K562 (cell line): ENCODE measurements around the gene HEATR9. TPM values are rescaled to one million over a fixed set of nuclear protein-coding genes. Genes with fewer than 3 reads are reported as not detected.

ENCODE experiments used
- ARID2 ChIP-seq: fragments of 450-650 bp; IDR thresholded peaks from 2 replicates; pipeline ENCODE4 v1.6.1; 2017; ENCODE audit warnings: antibody characterized with exemption, mild to moderate bottlenecking
- BRD9 ChIP-seq: fragments of 450-650 bp; IDR thresholded peaks from 2 replicates; pipeline ENCODE4 v1.6.1; 2018; ENCODE audit warnings: low read depth; ENCODE audit not compliant: partially characterized antibody
- ETV1 ChIP-seq: fragments of 450-650 bp; conservative IDR thresholded peaks from 2 replicates; pipeline ENCODE4 v1.6.1; 2016; ENCODE audit warnings: missing genetic modification characterization, control low read depth, low read depth, missing compliant biosample characterization
- ETV6 ChIP-seq, 3 experiments: fragments of 150-350 bp in 1 of 3; sonication (generic) in 1 of 3; formaldehyde crosslinking in 1 of 3; IDR thresholded peaks; 2 replicates each; pipeline versions ENCODE4 v1.6.1 to v1.8.0; 2014 to 2022; ENCODE audit warnings: borderline replicate concordance in 2 of 3, low read depth in 2 of 3, antibody characterized with exemption in 1 of 3, low read length in 1 of 3, mild to moderate bottlenecking in 1 of 3, missing genetic modification reagents in 1 of 3
- FOSL1 ChIP-seq: fragments of 200-800 bp; sonication (Bioruptor generic); conservative IDR thresholded peaks from 2 replicates; pipeline ENCODE4 v1.6.1; 2016; ENCODE audit warnings: missing genetic modification characterization, missing compliant biosample characterization
- GTF2F1 ChIP-seq: IDR thresholded peaks from 2 replicates; pipeline ENCODE4 v1.6.1; 2011; ENCODE audit warnings: low read depth, low read length, improper control_type of control experiment
- HDAC1 ChIP-seq, 2 experiments: fragments of 450-650 bp; IDR thresholded peaks; 2 replicates each; pipeline ENCODE4 v1.6.1; 2016 to 2017; ENCODE audit warnings: inconsistent platforms in 1 of 2, mild to moderate bottlenecking in 1 of 2, moderate library complexity in 1 of 2
- HNRNPH1 ChIP-seq: fragments of 200-400 bp; formaldehyde crosslinking; optimal IDR thresholded peaks from 2 replicates; pipeline ENCODE3; 2017; ENCODE audit warnings: low read depth, mild to moderate bottlenecking, low read length, moderate library complexity
- NR2C2 ChIP-seq, 2 experiments: fragments of 200-800 bp in 1 of 2; sonication (Bioruptor generic) in 1 of 2; sonication (generic) in 1 of 2; formaldehyde crosslinking in 1 of 2; IDR thresholded peaks; 2 replicates each; pipeline versions ENCODE4 v1.6.1 to v1.8.0; 2016 to 2022; ENCODE audit warnings: mild to moderate bottlenecking in 1 of 2, missing compliant biosample characterization in 1 of 2, missing genetic modification characterization in 1 of 2, missing genetic modification reagents in 1 of 2
- PHF21A ChIP-seq: fragments of 450-650 bp; IDR thresholded peaks from 2 replicates; pipeline ENCODE4 v1.6.1; 2017; ENCODE audit warnings: low read depth, borderline replicate concordance
- POLR2A ChIP-seq: fragments of 450-650 bp; conservative IDR thresholded peaks from 2 replicates; pipeline ENCODE4 v1.6.1; 2016
- SRF ChIP-seq, 2 experiments: fragments of 250-450, 450-650 bp in 1 of 2; sonication (Bioruptor Pico) in 1 of 2; sonication (generic) in 1 of 2; formaldehyde crosslinking; IDR thresholded peaks; 2 replicates each; pipeline versions ENCODE4 v1.5.0 to v1.5.1; 2020 to 2022; ENCODE audit warnings: mild to moderate bottlenecking in 1 of 2, missing genetic modification reagents in 1 of 2
- TSC22D4 ChIP-seq: fragments of 450-650 bp; IDR thresholded peaks from 2 replicates; pipeline ENCODE4 v1.6.1; 2016; ENCODE audit warnings: missing genetic modification characterization, missing biosample characterization, control low read depth
- WHSC1 ChIP-seq: IDR thresholded peaks from one replicate; pipeline ENCODE4 v1.6.1; 2012; ENCODE audit warnings: low read length, control low read depth, inconsistent platforms
- ZFP30 ChIP-seq: fragments of 250-450 bp; sonication (Bioruptor Pico); IDR thresholded peaks from 2 replicates; pipeline ENCODE4 v1.8.0; 2022; ENCODE audit warnings: moderate library complexity, mild to moderate bottlenecking, inconsistent platforms, borderline replicate concordance
- ZFPM2 ChIP-seq: fragments of 250-450 bp; sonication (Bioruptor Pico); IDR thresholded peaks from 2 replicates; pipeline ENCODE4 v1.5.1; 2022; ENCODE audit warnings: mild to moderate bottlenecking
- ZNF239 ChIP-seq: fragments of 250-450 bp; sonication (Bioruptor Pico); IDR thresholded peaks from 2 replicates; pipeline ENCODE4 v1.4.0; 2020; ENCODE audit warnings: mild to moderate bottlenecking
- ZZZ3 ChIP-seq: fragments of 450-650 bp; IDR thresholded peaks from 2 replicates; pipeline ENCODE4 v1.6.1; 2016; ENCODE audit warnings: antibody characterized with exemption, mild to moderate bottlenecking, moderate library complexity
- polyA plus RNA-seq, 8 experiments: library from polyadenylated mRNA; depleted of rRNA in 4 of 8; stranded (reverse) in 5 of 8; unstranded in 3 of 8; fragments of >200 nt; fragmentation: Nextera tagmentation in 2 of 8; fragmentation: Illumina TruSeq in 1 of 8; extraction: Ambion mirVana in 2 of 8; extraction: Trizol in 1 of 8; gene quantifications; 2 replicates each; pipeline versions ENCODE4 v1.2.1 to v1.2.3, GENCODE V29; 2011 to 2014; ENCODE audit warnings: inconsistent platforms in 1 of 8, missing spikeins in 1 of 8
- total RNA-seq, 7 experiments: library from RNA; depleted of rRNA in 6 of 7; stranded (reverse); fragments of >200 nt in 6 of 7; fragmentation: Illumina TruSeq in 2 of 7; extraction: Trizol in 2 of 7; gene quantifications; 2 replicates each; pipeline versions ENCODE4 v1.2.1 to v1.2.3, GENCODE V29; 2011 to 2021; ENCODE audit warnings: low replicate concordance in 1 of 7
- TF ChIP-seq, protein P1 (sequence below): fragments of 450-650 bp; formaldehyde crosslinking; conservative IDR thresholded peaks from 2 replicates; pipeline ENCODE4 v1.4.0; 2022; ENCODE audit warnings: mild to moderate bottlenecking, missing genetic modification characterization
- TF ChIP-seq, protein P2 (sequence below): sonication (generic); formaldehyde crosslinking; IDR thresholded peaks from 2 replicates; pipeline ENCODE4 v1.8.0; 2022; ENCODE audit warnings: missing genetic modification reagents, mild to moderate bottlenecking, borderline replicate concordance
- TF ChIP-seq, protein P3 (sequence below): fragments of 250-450 bp; sonication (Bioruptor Pico); IDR thresholded peaks from 2 replicates; pipeline ENCODE4 v1.4.0; 2020; ENCODE audit warnings: mild to moderate bottlenecking
- TF ChIP-seq, protein P4 (sequence below): fragments of 450-650 bp; IDR thresholded peaks from 2 replicates; pipeline ENCODE4 v1.6.1; 2018; ENCODE audit warnings: mild to moderate bottlenecking, low read depth; ENCODE audit not compliant: partially characterized antibody
- TF ChIP-seq, protein P5 (sequence below): fragments of 450-650 bp; formaldehyde crosslinking; IDR thresholded peaks from 2 replicates; pipeline ENCODE4 v1.4.0; 2022; ENCODE audit warnings: mild to moderate bottlenecking, moderate library complexity

The HEATR9 gene
- total and polyA plus RNA-seq, 9 of the 15 experiments (the other 6 are each of a cell fraction or from before 2014, with no cell fraction given): not detected

DNA sequence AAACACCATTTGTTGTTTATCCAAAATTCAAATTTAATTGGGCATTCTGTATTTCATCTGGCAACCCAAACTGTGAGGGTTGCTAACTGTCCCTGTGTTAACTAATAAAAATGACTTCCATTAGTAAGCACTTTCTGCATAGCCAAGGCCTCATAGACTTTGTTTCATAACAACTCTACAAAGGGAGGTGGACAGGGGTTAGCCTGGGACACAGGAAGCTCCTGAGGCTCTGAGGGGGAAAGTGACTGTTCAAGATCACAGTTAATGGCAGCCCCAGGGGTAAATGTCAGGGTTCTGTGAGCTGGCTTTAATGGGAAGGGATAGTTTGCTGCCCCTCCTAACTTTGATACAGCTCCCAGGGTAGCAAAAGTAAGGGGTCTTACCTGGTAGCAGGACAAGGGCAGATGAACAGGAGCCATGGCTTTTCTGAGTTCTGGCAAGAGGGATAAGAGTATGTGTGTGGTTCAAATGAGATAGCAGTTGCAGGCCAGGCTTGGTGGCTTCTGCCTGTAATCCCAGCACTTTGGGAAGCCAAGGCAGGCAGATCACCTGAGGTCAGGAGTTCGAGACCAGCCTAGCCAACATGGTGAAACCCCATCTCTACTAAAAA, 2.2 kb downstream of the HEATR9 start (continued):
- TF ChIP-seq, protein P1, sequence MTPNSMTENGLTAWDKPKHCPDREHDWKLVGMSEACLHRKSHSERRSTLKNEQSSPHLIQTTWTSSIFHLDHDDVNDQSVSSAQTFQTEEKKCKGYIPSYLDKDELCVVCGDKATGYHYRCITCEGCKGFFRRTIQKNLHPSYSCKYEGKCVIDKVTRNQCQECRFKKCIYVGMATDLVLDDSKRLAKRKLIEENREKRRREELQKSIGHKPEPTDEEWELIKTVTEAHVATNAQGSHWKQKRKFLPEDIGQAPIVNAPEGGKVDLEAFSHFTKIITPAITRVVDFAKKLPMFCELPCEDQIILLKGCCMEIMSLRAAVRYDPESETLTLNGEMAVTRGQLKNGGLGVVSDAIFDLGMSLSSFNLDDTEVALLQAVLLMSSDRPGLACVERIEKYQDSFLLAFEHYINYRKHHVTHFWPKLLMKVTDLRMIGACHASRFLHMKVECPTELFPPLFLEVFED (CRISPR knock-in tag): no peak
- TF ChIP-seq PHF21A (no peak), ETV6 (IDR thresholded peaks at IDR 0.05; ENCODE audit: borderline replicate concordance in 1 of 2, low read depth in 2 of 2, low read length in 1 of 2) (no peak), ETV6 (CRISPR knock-in tag; IDR thresholded peaks at IDR 0.05; ENCODE audit: borderline replicate concordance) (no peak), ETV1 (tag) (peak; percentile 72), POLR2A (no peak), ZNF239 (no peak), FOSL1 (tag) (peak; percentile 64), ARID2 (no peak), ZFP30 (CRISPR knock-in tag) (no peak), NR2C2 (CRISPR knock-in tag; IDR thresholded peaks at IDR 0.05) (no peak), NR2C2 (tag; IDR thresholded peaks at IDR 0.05) (no peak), BRD9 (no peak), WHSC1 (no peak), SRF (CRISPR knock-in tag; IDR thresholded peaks at IDR 0.05) (no peak), GTF2F1 (no peak), ZZZ3 (no peak), HNRNPH1 (no peak), TSC22D4 (no peak), ZFPM2 (CRISPR knock-in tag) (no peak), HDAC1 (IDR thresholded peaks at IDR 0.05) (no peak)
- TF ChIP-seq, protein P2, sequence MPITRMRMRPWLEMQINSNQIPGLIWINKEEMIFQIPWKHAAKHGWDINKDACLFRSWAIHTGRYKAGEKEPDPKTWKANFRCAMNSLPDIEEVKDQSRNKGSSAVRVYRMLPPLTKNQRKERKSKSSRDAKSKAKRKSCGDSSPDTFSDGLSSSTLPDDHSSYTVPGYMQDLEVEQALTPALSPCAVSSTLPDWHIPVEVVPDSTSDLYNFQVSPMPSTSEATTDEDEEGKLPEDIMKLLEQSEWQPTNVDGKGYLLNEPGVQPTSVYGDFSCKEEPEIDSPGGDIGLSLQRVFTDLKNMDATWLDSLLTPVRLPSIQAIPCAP (CRISPR knock-in tag): no peak
- TF ChIP-seq, protein P3, sequence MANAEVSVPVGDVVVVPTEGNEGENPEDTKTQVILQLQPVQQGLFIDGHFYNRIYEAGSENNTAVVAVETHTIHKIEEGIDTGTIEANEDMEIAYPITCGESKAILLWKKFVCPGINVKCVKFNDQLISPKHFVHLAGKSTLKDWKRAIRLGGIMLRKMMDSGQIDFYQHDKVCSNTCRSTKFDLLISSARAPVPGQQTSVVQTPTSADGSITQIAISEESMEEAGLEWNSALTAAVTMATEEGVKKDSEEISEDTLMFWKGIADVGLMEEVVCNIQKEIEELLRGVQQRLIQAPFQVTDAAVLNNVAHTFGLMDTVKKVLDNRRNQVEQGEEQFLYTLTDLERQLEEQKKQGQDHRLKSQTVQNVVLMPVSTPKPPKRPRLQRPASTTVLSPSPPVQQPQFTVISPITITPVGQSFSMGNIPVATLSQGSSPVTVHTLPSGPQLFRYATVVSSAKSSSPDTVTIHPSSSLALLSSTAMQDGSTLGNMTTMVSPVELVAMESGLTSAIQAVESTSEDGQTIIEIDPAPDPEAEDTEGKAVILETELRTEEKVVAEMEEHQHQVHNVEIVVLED: no peak
- TF ChIP-seq, protein P4, sequence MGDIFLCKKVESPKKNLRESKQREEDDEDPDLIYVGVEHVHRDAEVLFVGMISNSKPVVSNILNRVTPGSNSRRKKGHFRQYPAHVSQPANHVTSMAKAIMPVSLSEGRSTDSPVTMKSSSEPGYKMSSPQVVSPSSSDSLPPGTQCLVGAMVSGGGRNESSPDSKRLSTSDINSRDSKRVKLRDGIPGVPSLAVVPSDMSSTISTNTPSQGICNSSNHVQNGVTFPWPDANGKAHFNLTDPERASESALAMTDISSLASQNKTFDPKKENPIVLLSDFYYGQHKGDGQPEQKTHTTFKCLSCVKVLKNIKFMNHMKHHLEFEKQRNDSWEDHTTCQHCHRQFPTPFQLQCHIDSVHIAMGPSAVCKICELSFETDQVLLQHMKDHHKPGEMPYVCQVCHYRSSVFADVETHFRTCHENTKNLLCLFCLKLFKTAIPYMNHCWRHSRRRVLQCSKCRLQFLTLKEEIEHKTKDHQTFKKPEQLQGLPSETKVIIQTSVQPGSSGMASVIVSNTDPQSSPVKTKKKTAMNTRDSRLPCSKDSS: no peak
- TF ChIP-seq, protein P5, sequence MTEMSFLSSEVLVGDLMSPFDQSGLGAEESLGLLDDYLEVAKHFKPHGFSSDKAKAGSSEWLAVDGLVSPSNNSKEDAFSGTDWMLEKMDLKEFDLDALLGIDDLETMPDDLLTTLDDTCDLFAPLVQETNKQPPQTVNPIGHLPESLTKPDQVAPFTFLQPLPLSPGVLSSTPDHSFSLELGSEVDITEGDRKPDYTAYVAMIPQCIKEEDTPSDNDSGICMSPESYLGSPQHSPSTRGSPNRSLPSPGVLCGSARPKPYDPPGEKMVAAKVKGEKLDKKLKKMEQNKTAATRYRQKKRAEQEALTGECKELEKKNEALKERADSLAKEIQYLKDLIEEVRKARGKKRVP (CRISPR knock-in tag): no peak
